Dendritic cell treated with granulocyte-macrophage colony-stimulating factor and Interleukin-4, amounts not matched to agents 40 ng/mL and 50 ng/mL, for 4 days (primary cell): Measurements from ENCODE around the gene VRTN.

ENCODE experiments used
- H3K27ac Mint-ChIP-seq: one replicate; pipeline ENCODE4 v1.8.0; 2022; ENCODE audit warnings: mild to moderate bottlenecking, mixed read lengths
- H3K27me3 Mint-ChIP-seq: one replicate; pipeline ENCODE4 v1.8.0; 2022; ENCODE audit warnings: mild to moderate bottlenecking, mixed read lengths
- H3K36me3 Mint-ChIP-seq: one replicate; pipeline ENCODE4 v1.8.0; 2022; ENCODE audit warnings: low read depth, mixed read lengths
- H3K4me1 Mint-ChIP-seq: one replicate; pipeline ENCODE4 v1.8.0; 2022; ENCODE audit warnings: low read depth, mixed read lengths
- H3K4me3 Mint-ChIP-seq: one replicate; pipeline ENCODE4 v1.8.0; 2022; ENCODE audit warnings: mild to moderate bottlenecking, moderate library complexity, mixed read lengths
- H3K9me3 Mint-ChIP-seq: one replicate; pipeline ENCODE4 v1.8.0; 2022; ENCODE audit warnings: mixed read lengths
- intact Hi-C: fragments of 100-400 bp; cut with micrococcal nuclease; formaldehyde crosslinking; loops from one replicate; pipeline ENCODE4 v1.15.0; 2022

VRTN gene

GRCh38 chr14:74395094-74395493 is 46.8 kb downstream of the VRTN start:
- intact Hi-C loops, result no loop called here
- peaks cover 5% of the 10 kb centered on the region for H3K4me1 Mint-ChIP-seq
- H3K36me3 Mint-ChIP-seq, result no peaks in the 10 kb centered on the region
- no peaks in the 10 kb centered on the region for H3K9me3 Mint-ChIP-seq
- no peak overlapping the region for H3K27ac Mint-ChIP-seq
- H3K27me3 Mint-ChIP-seq, result peaks cover 33% of the 10 kb centered on the region
- H3K4me3 Mint-ChIP-seq, result no peak overlapping the region

- peaks cover 33% of the 10 kb centered on the region for H3K27me3 Mint-ChIP-seq
- no peak overlapping the region for H3K27ac Mint-ChIP-seq
- no peaks in the 10 kb centered on the region for H3K9me3 Mint-ChIP-seq
- no peak overlapping the region for H3K4me3 Mint-ChIP-seq
- H3K4me1 Mint-ChIP-seq, result peaks cover 19% of the 10 kb centered on the region
- intact Hi-C loops, result no loop called here
- H3K36me3 Mint-ChIP-seq, result no peaks in the 10 kb centered on the region
Measured at GRCh38 chr14:74400031-74400685, 51.9 kb downstream of the VRTN start.

- no peaks in the 10 kb centered on the region for H3K36me3 Mint-ChIP-seq
- intact Hi-C loops, result no loop called here
- no peaks in the 10 kb centered on the region for H3K9me3 Mint-ChIP-seq
- H3K27me3 Mint-ChIP-seq, result peaks cover 30% of the 10 kb centered on the region
- peak overlapping the region; percentile 50 for H3K27ac Mint-ChIP-seq
- H3K4me1 Mint-ChIP-seq, result peaks cover 19% of the 10 kb centered on the region
- no peak overlapping the region for H3K4me3 Mint-ChIP-seq
Measured at GRCh38 chr14:74400919-74401503, 52.7 kb downstream of the VRTN start.

- H3K9me3 Mint-ChIP-seq, result no peaks in the 10 kb centered on the region
- H3K27ac Mint-ChIP-seq, result peak overlapping the region; percentile 50
- no peak overlapping the region for H3K4me3 Mint-ChIP-seq
- H3K4me1 Mint-ChIP-seq, result peaks cover 19% of the 10 kb centered on the region
- intact Hi-C loops, result no loop called here
- peaks cover 26% of the 10 kb centered on the region for H3K27me3 Mint-ChIP-seq
- H3K36me3 Mint-ChIP-seq, result no peaks in the 10 kb centered on the region
Measured at GRCh38 chr14:74401504-74402241, 53.4 kb downstream of the VRTN start.

- Mint-ChIP-seq H3K27me3 (peaks cover 23% of the 10 kb centered on the region), H3K9me3 (no peaks in the 10 kb centered on the region), H3K36me3 (no peaks in the 10 kb centered on the region), H3K27ac (peak overlapping the region; percentile 50), H3K4me3 (peak overlapping the region; percentile 35), H3K4me1 (peaks cover 19% of the 10 kb centered on the region)
- intact Hi-C loops, result no loop called here
Measured at GRCh38 chr14:74402401-74403251, 54.4 kb downstream of the VRTN start.

GRCh38 chr14:74403619-74404417 is 55.5 kb downstream of the VRTN start:
- no peak overlapping the region for H3K27ac Mint-ChIP-seq
- peaks cover 19% of the 10 kb centered on the region for H3K4me1 Mint-ChIP-seq
- peaks cover 23% of the 10 kb centered on the region for H3K27me3 Mint-ChIP-seq
- no peak overlapping the region for H3K4me3 Mint-ChIP-seq
- H3K36me3 Mint-ChIP-seq, result no peaks in the 10 kb centered on the region
- intact Hi-C loops, result no loop called here
- no peaks in the 10 kb centered on the region for H3K9me3 Mint-ChIP-seq

- Mint-ChIP-seq H3K27me3 (peaks cover 22% of the 10 kb centered on the region), H3K4me3 (no peak overlapping the region), H3K4me1 (peaks cover 19% of the 10 kb centered on the region), H3K27ac (no peak overlapping the region), H3K9me3 (no peaks in the 10 kb centered on the region), H3K36me3 (no peaks in the 10 kb centered on the region)
- intact Hi-C loops, result no loop called here
Measured at GRCh38 chr14:74404435-74404834, 56.2 kb downstream of the VRTN start.

- no peaks in the 10 kb centered on the region for H3K9me3 Mint-ChIP-seq
- no peak overlapping the region for H3K27ac Mint-ChIP-seq
- intact Hi-C loops, result no loop called here
- H3K27me3 Mint-ChIP-seq, result peaks cover 16% of the 10 kb centered on the region
- peaks cover 19% of the 10 kb centered on the region for H3K4me1 Mint-ChIP-seq
- no peak overlapping the region for H3K4me3 Mint-ChIP-seq
- H3K36me3 Mint-ChIP-seq, result no peaks in the 10 kb centered on the region
Measured at GRCh38 chr14:74405663-74406062, 57.4 kb downstream of the VRTN start.

GRCh38 chr14:74407021-74407800 is 58.9 kb downstream of the VRTN start:
- H3K4me3 Mint-ChIP-seq, result no peak overlapping the region
- H3K4me1 Mint-ChIP-seq, result peaks cover 9% of the 10 kb centered on the region
- H3K36me3 Mint-ChIP-seq, result no peaks in the 10 kb centered on the region
- H3K9me3 Mint-ChIP-seq, result no peaks in the 10 kb centered on the region
- H3K27me3 Mint-ChIP-seq, result peaks cover 13% of the 10 kb centered on the region
- intact Hi-C loops, result no loop called here
- no peak overlapping the region for H3K27ac Mint-ChIP-seq

GRCh38 chr14:74407801-74408154 is 59.5 kb downstream of the VRTN start:
- Mint-ChIP-seq H3K4me1 (peaks cover 3% of the 10 kb centered on the region), H3K36me3 (no peaks in the 10 kb centered on the region), H3K27me3 (peaks cover 15% of the 10 kb centered on the region), H3K27ac (no peak overlapping the region), H3K4me3 (no peak overlapping the region), H3K9me3 (no peaks in the 10 kb centered on the region)
- intact Hi-C loops, result no loop called here

GRCh38 chr14:74408870-74409269 is 60.6 kb downstream of the VRTN start:
- Mint-ChIP-seq H3K9me3 (no peaks in the 10 kb centered on the region), H3K36me3 (no peaks in the 10 kb centered on the region), H3K27me3 (peaks cover 22% of the 10 kb centered on the region), H3K27ac (no peak overlapping the region), H3K4me3 (no peak overlapping the region), H3K4me1 (no peaks in the 10 kb centered on the region)
- intact Hi-C loops, result no loop called here

GRCh38 chr14:74409441-74409840 is 61.2 kb downstream of the VRTN start:
- Mint-ChIP-seq H3K4me1 (no peaks in the 10 kb centered on the region), H3K27ac (no peak overlapping the region), H3K27me3 (peaks cover 25% of the 10 kb centered on the region), H3K9me3 (no peaks in the 10 kb centered on the region), H3K4me3 (no peak overlapping the region), H3K36me3 (no peaks in the 10 kb centered on the region)
- intact Hi-C loops, result no loop called here
